Upper lobe of right lung (tissue), 1 donor: ENCODE measurements around the gene VDR. TPM values are rescaled to one million over a fixed set of nuclear protein-coding genes. Genes with fewer than 3 reads are reported as not detected.
A peak's percentile ranks its signal among the peaks of the same experiment; 100 is the strongest.

Source experiments
- ATAC-seq: fragments of 200-7000 bp; cut with Tn5 transposase; one replicate; pipeline ENCODE4 v1.9.1; 2020; ENCODE audit warnings: mild to moderate bottlenecking, moderate library complexity
- DNase-seq: peaks from one replicate; pipeline ENCODE4 v3.0.0-alpha.2; 2020
- H3K27ac ChIP-seq: fragments of 200-600 bp; one replicate; pipeline ENCODE4 v1.8.0; 2022
- H3K27me3 ChIP-seq: fragments of 200-600 bp; one replicate; pipeline ENCODE4 v1.8.0; 2022; ENCODE audit warnings: mild to moderate bottlenecking
- H3K36me3 ChIP-seq: fragments of 200-600 bp; one replicate; pipeline ENCODE4 v1.8.0; 2022
- H3K4me1 ChIP-seq: fragments of 200-600 bp; one replicate; pipeline ENCODE4 v1.8.0; 2022
- H3K4me3 ChIP-seq: fragments of 200-600 bp; one replicate; pipeline ENCODE4 v1.8.0; 2022; ENCODE audit warnings: mild to moderate bottlenecking
- H3K9me3 ChIP-seq: fragments of 200-600 bp; one replicate; pipeline ENCODE4 v1.8.0; 2022
- intact Hi-C: fragments of 100-400 bp; cut with DNase I; formaldehyde crosslinking; loops from one replicate; pipeline ENCODE4 v1.11.0; 2022
- total RNA-seq: library from RNA; stranded (reverse); fragmentation: NEBNext Ultra II Directional; extraction: Animal tissue kit (Norgen Biotek cat#: 25700); gene quantifications from one replicate; pipeline ENCODE4 v1.2.1, GENCODE V29; 2021
- TF ChIP-seq, protein P1 (sequence below): fragments of 200-600 bp; IDR thresholded peaks from one replicate; pipeline ENCODE4 v1.8.0; 2022; ENCODE audit warnings: antibody characterized with exemption
- donor health status: DM: no; HTN: yes; CAD: no; lungs with severe emphysema.

The VDR gene
- total RNA-seq, 1 donor from 2014 or later: 28.7 TPM

DNA sequence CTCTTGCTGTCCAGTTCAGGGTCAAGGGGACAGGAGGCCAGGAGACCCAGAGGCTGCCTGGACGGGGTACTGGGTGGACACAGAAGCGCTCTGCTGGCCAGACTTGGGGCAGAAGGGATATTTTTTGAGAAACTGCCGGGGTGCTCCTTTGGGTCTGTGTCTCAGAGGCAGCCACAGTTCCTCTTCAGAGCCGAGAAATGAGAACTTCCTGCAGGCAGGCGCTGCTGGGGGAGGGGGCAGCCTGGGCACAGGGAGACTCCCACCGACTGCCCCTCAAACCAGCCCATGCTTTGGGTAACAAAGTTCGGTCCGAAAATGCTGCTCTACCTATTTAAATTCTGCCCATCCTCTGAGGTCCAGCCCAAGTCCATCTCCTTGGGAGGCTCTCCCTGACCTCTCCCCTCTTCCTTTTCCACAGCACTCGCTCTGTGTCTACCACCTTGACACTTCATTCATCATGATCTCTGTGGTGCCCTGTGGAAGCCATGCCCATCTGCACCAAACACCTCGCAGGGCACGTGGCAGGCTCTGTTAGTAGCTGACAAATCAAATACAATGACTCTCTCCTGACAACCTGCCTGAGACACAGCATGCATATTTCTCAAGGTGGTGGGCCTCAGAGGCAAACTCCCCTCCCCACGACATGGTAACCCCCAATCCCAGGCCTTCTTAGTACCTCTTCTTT lies 101.5 kb downstream of the VDR start:
- no peak for ATAC-seq
- H3K27me3 ChIP-seq: no peaks in the 10 kb centered on the region
- peak overlapping the region; percentile 77 for H3K27ac ChIP-seq
- no peaks in the 10 kb centered on the region for H3K9me3 ChIP-seq
- peaks cover 95% of the 10 kb centered on the region for H3K4me1 ChIP-seq
- no peak for DNase-seq
- no peak overlapping the region for H3K4me3 ChIP-seq
- TF ChIP-seq, protein P1, sequence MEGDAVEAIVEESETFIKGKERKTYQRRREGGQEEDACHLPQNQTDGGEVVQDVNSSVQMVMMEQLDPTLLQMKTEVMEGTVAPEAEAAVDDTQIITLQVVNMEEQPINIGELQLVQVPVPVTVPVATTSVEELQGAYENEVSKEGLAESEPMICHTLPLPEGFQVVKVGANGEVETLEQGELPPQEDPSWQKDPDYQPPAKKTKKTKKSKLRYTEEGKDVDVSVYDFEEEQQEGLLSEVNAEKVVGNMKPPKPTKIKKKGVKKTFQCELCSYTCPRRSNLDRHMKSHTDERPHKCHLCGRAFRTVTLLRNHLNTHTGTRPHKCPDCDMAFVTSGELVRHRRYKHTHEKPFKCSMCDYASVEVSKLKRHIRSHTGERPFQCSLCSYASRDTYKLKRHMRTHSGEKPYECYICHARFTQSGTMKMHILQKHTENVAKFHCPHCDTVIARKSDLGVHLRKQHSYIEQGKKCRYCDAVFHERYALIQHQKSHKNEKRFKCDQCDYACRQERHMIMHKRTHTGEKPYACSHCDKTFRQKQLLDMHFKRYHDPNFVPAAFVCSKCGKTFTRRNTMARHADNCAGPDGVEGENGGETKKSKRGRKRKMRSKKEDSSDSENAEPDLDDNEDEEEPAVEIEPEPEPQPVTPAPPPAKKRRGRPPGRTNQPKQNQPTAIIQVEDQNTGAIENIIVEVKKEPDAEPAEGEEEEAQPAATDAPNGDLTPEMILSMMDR: no peak
- intact Hi-C loops: no loop called here
- no peaks in the 10 kb centered on the region for H3K36me3 ChIP-seq

DNA sequence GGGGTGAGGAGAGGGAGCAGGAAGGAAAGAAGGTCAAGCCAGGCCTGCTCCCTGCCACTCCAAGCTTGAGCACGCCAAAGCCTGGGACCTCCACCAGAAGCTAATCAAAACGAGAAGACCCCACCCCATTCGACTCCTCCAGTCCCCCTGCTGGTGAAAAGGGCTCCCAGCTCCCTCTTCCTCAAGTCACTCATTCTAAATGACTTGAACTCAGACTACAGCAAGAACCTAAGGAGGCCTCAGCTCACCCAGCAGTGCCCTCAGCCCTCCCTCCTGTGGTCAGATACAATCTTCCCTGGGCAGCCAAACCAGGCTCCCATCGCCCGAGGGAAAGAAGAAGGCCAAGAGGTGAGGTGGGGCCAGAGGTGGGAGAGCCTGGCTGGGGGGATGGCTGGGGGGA lies 102.5 kb downstream of the VDR start:
- DNase-seq: no peak
- no peak for ATAC-seq
- Histone ChIP-seq H3K4me3 (no peak overlapping the region), H3K4me1 (peaks cover 85% of the 10 kb centered on the region), H3K36me3 (peaks cover 2% of the 10 kb centered on the region), H3K27ac (peak overlapping the region; percentile 77), H3K27me3 (no peaks in the 10 kb centered on the region), H3K9me3 (no peaks in the 10 kb centered on the region)
- intact Hi-C loops: no loop called here
- TF ChIP-seq, protein P1: peak; percentile 29

DNA sequence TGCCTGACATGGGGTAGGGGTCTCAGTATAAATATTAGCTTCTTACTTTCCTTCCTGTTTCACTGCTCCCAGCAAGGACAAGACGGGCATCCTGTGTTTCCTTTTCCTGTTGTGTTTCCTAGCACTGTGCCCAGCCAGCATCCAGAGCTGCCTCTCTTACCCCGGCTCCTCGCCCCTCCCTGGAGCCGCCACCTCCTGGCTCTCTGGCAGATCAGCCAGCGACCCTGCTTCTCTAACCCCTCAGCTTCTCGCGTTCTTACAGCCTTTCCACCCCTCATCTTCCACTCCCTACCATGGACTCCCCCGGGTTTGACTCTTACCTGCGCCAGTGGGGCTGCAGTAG lies 102.9 kb downstream of the VDR start:
- ATAC-seq: peak; percentile 8
- TF ChIP-seq, protein P1: no peak
- H3K27me3 ChIP-seq: no peaks in the 10 kb centered on the region
- H3K36me3 ChIP-seq: peaks cover 7% of the 10 kb centered on the region
- H3K4me1 ChIP-seq: peaks cover 80% of the 10 kb centered on the region
- DNase-seq: no peak
- intact Hi-C loops: no loop called here
- H3K4me3 ChIP-seq: no peak overlapping the region
- H3K9me3 ChIP-seq: no peaks in the 10 kb centered on the region
- peak overlapping the region; percentile 77 for H3K27ac ChIP-seq

DNA sequence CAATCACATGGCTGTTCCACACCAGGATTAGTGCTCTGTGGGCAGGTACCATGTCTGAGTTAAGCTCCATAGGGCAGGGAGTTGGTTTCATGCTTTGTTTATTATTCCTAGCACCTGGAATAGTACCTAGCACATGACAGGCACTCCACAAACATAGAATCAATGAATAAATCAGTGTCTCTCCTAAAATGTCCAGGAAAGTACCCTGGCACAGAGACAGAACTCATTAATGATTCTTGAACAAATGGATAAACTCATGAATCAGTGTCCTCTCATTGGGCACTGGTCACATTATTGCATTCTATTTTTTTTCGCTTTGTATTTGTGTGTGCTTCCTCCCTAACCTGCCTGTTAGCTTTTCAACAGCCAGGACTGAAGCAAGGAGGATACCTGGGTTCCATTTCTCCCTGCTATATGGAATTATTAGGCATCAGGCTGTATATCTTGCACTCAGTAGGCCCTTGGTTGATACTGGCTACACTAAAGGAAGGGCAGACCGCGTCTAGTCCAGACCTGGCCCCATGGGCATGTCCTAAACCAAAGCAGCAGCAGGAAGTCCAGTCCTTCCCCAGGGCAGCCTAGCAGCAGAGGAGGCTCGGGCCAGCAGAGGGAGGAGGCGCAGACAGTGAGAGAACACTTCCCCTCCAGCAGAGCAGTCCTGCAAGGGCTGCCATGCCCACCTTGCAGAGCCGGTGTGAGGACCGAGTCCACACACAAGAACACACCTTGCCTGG lies 103.5 kb downstream of the VDR start:
- DNase-seq: no peak
- intact Hi-C loops: no loop called here
- Histone ChIP-seq H3K9me3 (no peaks in the 10 kb centered on the region), H3K36me3 (peaks cover 12% of the 10 kb centered on the region), H3K27ac (peak overlapping the region; percentile 77), H3K4me3 (no peak overlapping the region), H3K4me1 (peaks cover 75% of the 10 kb centered on the region), H3K27me3 (no peaks in the 10 kb centered on the region)
- ATAC-seq: peak; percentile 61
- TF ChIP-seq, protein P1: peak; percentile 33

DNA sequence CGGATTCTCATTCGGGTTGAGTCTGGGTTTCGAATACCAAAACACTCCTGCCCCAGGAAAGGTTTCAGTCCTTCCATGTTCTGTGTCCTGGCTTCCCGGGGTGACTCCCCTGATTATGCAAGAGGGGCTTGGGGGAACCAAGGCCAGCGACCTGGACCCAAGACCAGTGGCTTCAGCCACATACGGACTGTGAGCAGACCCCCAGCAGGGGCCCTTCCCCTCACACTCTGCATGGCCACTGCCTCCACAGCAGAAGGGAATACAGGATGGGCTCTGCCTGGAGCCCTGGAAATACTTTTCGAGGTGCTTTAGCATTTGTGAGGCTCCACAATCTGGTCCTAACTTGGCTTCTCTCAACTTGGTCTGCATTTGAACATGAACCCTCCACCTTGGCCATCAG lies 104.2 kb downstream of the VDR start:
- peaks cover 20% of the 10 kb centered on the region for H3K36me3 ChIP-seq
- H3K4me1 ChIP-seq: peaks cover 67% of the 10 kb centered on the region
- no peak overlapping the region for H3K4me3 ChIP-seq
- no peaks in the 10 kb centered on the region for H3K27me3 ChIP-seq
- H3K27ac ChIP-seq: peak overlapping the region; percentile 77
- H3K9me3 ChIP-seq: no peaks in the 10 kb centered on the region
- TF ChIP-seq, protein P1: no peak
- no peak for ATAC-seq
- intact Hi-C loops: no loop called here
- DNase-seq: no peak
